HCT116 (cell line): ENCODE measurements around the gene DENND1A. TPM values are rescaled to one million over a fixed set of nuclear protein-coding genes. Genes with fewer than 3 reads are reported as not detected.

Experiments
- ATAC-seq: fragments of 200-7000 bp; cut with Tn5 transposase; 2 replicates; pipeline ENCODE4 v1.9.1; 2020; ENCODE audit warnings: mild to moderate bottlenecking, moderate library complexity
- BruUV-seq: library from RNA; stranded (reverse); fragments of 400-500 nt; replicated peaks from 2 replicates; lab custom pipeline; 2021; lab: Mats Ljungman, UMichigan
- CTCF ChIA-PET: fragments of 300-600 bp; sonication (Branson Sonifier 250); formaldehyde crosslinking; loops from one replicate; lab custom pipeline; 2021; ENCODE audit warnings: antibody characterized with exemption; lab: Charles Lee
- POLR2A ChIA-PET: fragments of 300-600, 350-600 bp; sonication (Branson Sonifier 250); formaldehyde crosslinking; loops from one replicate; lab custom pipeline; 2021; ENCODE audit warnings: antibody characterized with exemption; lab: Charles Lee
- RAD21 ChIA-PET, 2 experiments: fragments of 300-600 bp; sonication (Branson Sonifier 250); formaldehyde crosslinking; loops; one replicate each; lab custom pipeline; 2023; ENCODE audit warnings: low total read pairs in 2 of 2; ENCODE audit not compliant: uncharacterized antibody in 2 of 2, unreplicated experiment in 2 of 2, low non-redundant PET in 1 of 2; lab: Charles Lee
- DNase-seq: peaks from one replicate; pipeline ENCODE4 v3.0.0-alpha.2; 2010; ENCODE audit warnings: low read depth, low spot score
- H2AFZ ChIP-seq: fragments of 200-600 bp; shearing (Covaris generic), sonication (generic); 2 replicates; pipeline ENCODE4 v1.6.1; 2017; ENCODE audit warnings: low read depth, mixed run types, mixed read lengths, antibody characterized with exemption, low read length; ENCODE audit not compliant: poor library complexity, severe bottlenecking
- H3K27ac ChIP-seq: 2 replicates; pipeline ENCODE4 v1.5.1; 2012; ENCODE audit warnings: low read depth, low read length
- H3K27me3 ChIP-seq: fragments of 200-600 bp; sonication (generic); 2 replicates; pipeline ENCODE4 v1.6.1; 2016; ENCODE audit warnings: mixed run types, low read length, mixed read lengths; ENCODE audit not compliant: insufficient read depth
- H3K36me3 ChIP-seq, 2 experiments: fragments of 200-500 bp in 1 of 2; fragments of 200-600 bp in 1 of 2; sonication (Bioruptor generic) in 1 of 2; sonication (generic) in 1 of 2; 2 replicates each; pipeline versions ENCODE4 v1.5.1 to v1.6.1; 2014 to 2016; ENCODE audit warnings: low read length in 2 of 2, inconsistent platforms in 1 of 2, mixed read lengths in 1 of 2, mixed run types in 1 of 2; ENCODE audit not compliant: insufficient read depth in 2 of 2, control insufficient read depth in 1 of 2
- H3K4me1 ChIP-seq, 2 experiments: fragments of 200-600 bp in 1 of 2; sonication (generic) in 1 of 2; 2 replicates each; pipeline versions ENCODE4 v1.5.1 to v1.6.1; 2012 to 2017; ENCODE audit warnings: low read length in 2 of 2, inconsistent platforms in 1 of 2, mild to moderate bottlenecking in 1 of 2, mixed read lengths in 1 of 2, mixed run types in 1 of 2, moderate library complexity in 1 of 2; ENCODE audit not compliant: insufficient read depth in 2 of 2, control insufficient read depth in 1 of 2
- H3K4me2 ChIP-seq: fragments of 200-600 bp; sonication (generic); 2 replicates; pipeline ENCODE4 v1.6.1; 2017; ENCODE audit warnings: mixed run types, low read length, mixed read lengths
- H3K4me3 ChIP-seq, 2 experiments: fragments of 200-600 bp in 1 of 2; sonication (generic) in 1 of 2; replicated peaks in 1 of 2; 2 replicates each; pipeline ENCODE4 v1.5.1; 2011 to 2016; ENCODE audit warnings: low read length in 2 of 2, control low read depth in 1 of 2, low read depth in 1 of 2, mild to moderate bottlenecking in 1 of 2, mixed read lengths in 1 of 2, mixed run types in 1 of 2
- H3K79me2 ChIP-seq: fragments of 200-600 bp; sonication (generic); 2 replicates; pipeline ENCODE4 v1.6.1; 2017; ENCODE audit warnings: mild to moderate bottlenecking, mixed run types, low read length, moderate library complexity, mixed read lengths; ENCODE audit not compliant: insufficient read depth
- H3K9ac ChIP-seq: fragments of 200-600 bp; sonication (generic); 2 replicates; pipeline ENCODE4 v1.6.1; 2016; ENCODE audit warnings: low read length, mixed read lengths
- H3K9me2 ChIP-seq: fragments of 200-600 bp; sonication (generic), shearing (Covaris generic); 2 replicates; pipeline ENCODE4 v1.6.1; 2017; ENCODE audit warnings: mixed run types, mild to moderate bottlenecking, moderate library complexity; ENCODE audit not compliant: insufficient read depth
- H3K9me3 ChIP-seq, 2 experiments: fragments of 200-500 bp in 1 of 2; fragments of 200-600 bp in 1 of 2; sonication (Bioruptor generic) in 1 of 2; sonication (generic) in 1 of 2; 2 replicates each; pipeline ENCODE4 v1.6.1; 2014 to 2017; ENCODE audit warnings: low read length in 2 of 2, mixed read lengths in 2 of 2, inconsistent platforms in 1 of 2, low read depth in 1 of 2, mild to moderate bottlenecking in 1 of 2, mixed run types in 1 of 2, moderate library complexity in 1 of 2; ENCODE audit not compliant: control insufficient read depth in 1 of 2, insufficient read depth in 1 of 2
- H4K20me1 ChIP-seq: fragments of 200-600 bp; sonication (generic), shearing (Covaris generic); 2 replicates; pipeline ENCODE4 v1.6.1; 2017; ENCODE audit warnings: mixed run types, mild to moderate bottlenecking, moderate library complexity; ENCODE audit not compliant: insufficient read depth
- CEBPB ChIP-seq: IDR thresholded peaks from 2 replicates; pipeline ENCODE4 v1.6.1; 2012; ENCODE audit warnings: low read depth
- CTCF ChIP-seq, 3 experiments: fragments of 200-600 bp in 1 of 3; sonication (generic) in 1 of 3; IDR thresholded peaks in 2 of 3; conservative IDR thresholded peaks in 1 of 3; 2 replicates each; pipeline ENCODE4 v1.5.1; 2012 to 2017; ENCODE audit warnings: low read depth in 2 of 3, low read length in 2 of 3, antibody characterized with exemption in 1 of 3, borderline replicate concordance in 1 of 3, control low read depth in 1 of 3, mild to moderate bottlenecking in 1 of 3, mixed read lengths in 1 of 3, mixed run types in 1 of 3, moderate library complexity in 1 of 3; ENCODE audit not compliant: insufficient read depth in 1 of 3
- EGR1 ChIP-seq: IDR thresholded peaks from 2 replicates; pipeline ENCODE4 v1.6.1; 2012; ENCODE audit warnings: low read depth
- ELF1 ChIP-seq: IDR thresholded peaks from 2 replicates; pipeline ENCODE4 v1.6.1; 2012; ENCODE audit warnings: low read depth, borderline replicate concordance
- EZH2phosphoT487 ChIP-seq: fragments of 200-600 bp; IDR thresholded peaks from 2 replicates; pipeline ENCODE4 v1.6.1; 2018; ENCODE audit warnings: antibody characterized with exemption, borderline replicate concordance
- FOSL1 ChIP-seq: IDR thresholded peaks from 2 replicates; pipeline ENCODE4 v1.6.1; 2012; ENCODE audit warnings: low read depth
- JUND ChIP-seq: IDR thresholded peaks from 2 replicates; pipeline ENCODE4 v1.6.1; 2012
- POLR2AphosphoS5 ChIP-seq: IDR thresholded peaks from 2 replicates; pipeline ENCODE4 v1.6.1; 2011; ENCODE audit warnings: mild to moderate bottlenecking, low read depth, low read length, moderate library complexity
- SP1 ChIP-seq: IDR thresholded peaks from 2 replicates; pipeline ENCODE4 v1.6.1; 2012; ENCODE audit warnings: low read depth
- SRF ChIP-seq: IDR thresholded peaks from 2 replicates; pipeline ENCODE4 v1.6.1; 2012; ENCODE audit warnings: low read depth
- TCF7L2 ChIP-seq: IDR thresholded peaks from 2 replicates; pipeline ENCODE4 v1.7.0; 2011; ENCODE audit warnings: borderline replicate concordance, inconsistent platforms; ENCODE audit not compliant: insufficient read depth, insufficient read length; ENCODE audit errors: extremely low read depth
- ZFX ChIP-seq: fragments of 450-650 bp; IDR thresholded peaks from 2 replicates; pipeline ENCODE4 v1.6.1; 2017
- intact Hi-C: fragments of 100-400 bp; cut with micrococcal nuclease; formaldehyde crosslinking; loops from 2 replicates; pipeline ENCODE4 v1.10.0; 2022
- total RNA-seq: library from RNA; stranded (reverse); gene quantifications from one replicate; pipeline ENCODE4 v1.2.1, GENCODE V29; 2021; ENCODE audit not compliant: unreplicated experiment
- TF ChIP-seq, protein P1 (sequence below): IDR thresholded peaks from 2 replicates; pipeline ENCODE4 v1.6.1; 2012
- TF ChIP-seq, protein P2 (sequence below): IDR thresholded peaks from 2 replicates; pipeline ENCODE4 v1.6.1; 2011; ENCODE audit warnings: mild to moderate bottlenecking, low read length, moderate library complexity; ENCODE audit not compliant: insufficient replicate concordance; ENCODE audit errors: extremely low read depth

DENND1A gene
- total RNA-seq, 1 experiment from 2014 or later = 33.0 TPM

GRCh38 chr9:123534336-123534735, 395.6 kb downstream of the DENND1A start:
- POLR2A ChIA-PET = no interaction called here
- Histone ChIP-seq H3K27me3 (no peaks in the 10 kb centered on the region), H2AFZ (no peak overlapping the region), H3K4me2 (no peak overlapping the region), H3K79me2 (no peaks in the 10 kb centered on the region), H3K9me2 (no peaks in the 10 kb centered on the region), H3K4me3 (no peak overlapping the region), H3K9me3 (peaks cover 4 to 6% of the 10 kb centered on the region in 2 experiments; a peak in 2 of 4 replicates), H3K9ac (no peak overlapping the region)
- TF ChIP-seq ZFX = no peak
- TF ChIP-seq FOSL1 = no peak
- no peak for TF ChIP-seq EZH2phosphoT487
- no peak for TF ChIP-seq ELF1
- no peak for TF ChIP-seq EGR1
- TF ChIP-seq, protein P1, sequence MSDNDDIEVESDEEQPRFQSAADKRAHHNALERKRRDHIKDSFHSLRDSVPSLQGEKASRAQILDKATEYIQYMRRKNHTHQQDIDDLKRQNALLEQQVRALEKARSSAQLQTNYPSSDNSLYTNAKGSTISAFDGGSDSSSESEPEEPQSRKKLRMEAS = no peak
- no peak for TF ChIP-seq CTCF (IDR thresholded peaks at IDR 0.05 in 2 of 3, conservative IDR thresholded peaks at IDR 0.05 in 1 of 3; ENCODE audit: borderline replicate concordance in 1 of 3, insufficient read depth in 1 of 3, low read depth in 2 of 3, low read length in 2 of 3)
- no peak for TF ChIP-seq TCF7L2
- TF ChIP-seq, protein P2, sequence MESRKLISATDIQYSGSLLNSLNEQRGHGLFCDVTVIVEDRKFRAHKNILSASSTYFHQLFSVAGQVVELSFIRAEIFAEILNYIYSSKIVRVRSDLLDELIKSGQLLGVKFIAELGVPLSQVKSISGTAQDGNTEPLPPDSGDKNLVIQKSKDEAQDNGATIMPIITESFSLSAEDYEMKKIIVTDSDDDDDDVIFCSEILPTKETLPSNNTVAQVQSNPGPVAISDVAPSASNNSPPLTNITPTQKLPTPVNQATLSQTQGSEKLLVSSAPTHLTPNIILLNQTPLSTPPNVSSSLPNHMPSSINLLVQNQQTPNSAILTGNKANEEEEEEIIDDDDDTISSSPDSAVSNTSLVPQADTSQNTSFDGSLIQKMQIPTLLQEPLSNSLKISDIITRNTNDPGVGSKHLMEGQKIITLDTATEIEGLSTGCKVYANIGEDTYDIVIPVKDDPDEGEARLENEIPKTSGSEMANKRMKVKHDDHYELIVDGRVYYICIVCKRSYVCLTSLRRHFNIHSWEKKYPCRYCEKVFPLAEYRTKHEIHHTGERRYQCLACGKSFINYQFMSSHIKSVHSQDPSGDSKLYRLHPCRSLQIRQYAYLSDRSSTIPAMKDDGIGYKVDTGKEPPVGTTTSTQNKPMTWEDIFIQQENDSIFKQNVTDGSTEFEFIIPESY = no peak
- no peak for TF ChIP-seq CEBPB
- TF ChIP-seq POLR2AphosphoS5 = no peak
- TF ChIP-seq SP1 = no peak
- TF ChIP-seq SRF = no peak
- no peak for TF ChIP-seq JUND
- TF ChIP-seq, all 23 proteins: peak for 0
- CTCF ChIA-PET = interaction anchor here (1.9 kb wide), 1 partner anchor 9 kb away, joined by 6 read pairs; no protein-coding TSS in a partner anchor
- H4K20me1 ChIP-seq = no peaks in the 10 kb centered on the region; the same call in 1 of the 2 replicates
- BruUV-seq = no TSS peak
- ATAC-seq = no peak
- RAD21 ChIA-PET = no interaction called here
- 0 out of 4 replicates have a peak, but pooled peaks cover 0 to 4% of the 10 kb centered on the region in 2 experiments for H3K36me3 ChIP-seq
- intact Hi-C loops = no loop called here
- no peak overlapping the region for H3K27ac ChIP-seq
- H3K4me1 ChIP-seq = no peaks in the 10 kb centered on the region
- DNase-seq = no peak
